HEK293 (cell line): ENCODE results near the gene AAK1.

Source experiments
- CTCF ChIA-PET: fragments of 350-600 bp; formaldehyde crosslinking; extraction: SDS; loops from one replicate; lab custom pipeline; 2021; ENCODE audit warnings: antibody characterized with exemption; lab: Yijun Ruan, JAX
- POLR2A ChIA-PET: fragments of 300-600 bp; formaldehyde crosslinking; extraction: SDS; loops from one replicate; lab custom pipeline; 2020; ENCODE audit warnings: antibody characterized with exemption, inconsistent platforms; lab: Yijun Ruan, JAX
- H3K27ac ChIP-seq: fragments of 200-500 bp; sonication (Bioruptor generic); 2 replicates; pipeline ENCODE4 v1.5.1; 2014; ENCODE audit warnings: low read depth, low read length, control low read depth, inconsistent platforms; ENCODE audit errors: extremely low read depth
- H3K36me3 ChIP-seq, 2 experiments: fragments of 200-500 bp in 1 of 2; sonication (Bioruptor generic) in 1 of 2; 1 replicate in 1 of 2; 2 replicates in 1 of 2; pipeline ENCODE4 v1.5.1; 2014 to 2017; ENCODE audit warnings: inconsistent platforms in 2 of 2, low read length in 2 of 2; ENCODE audit not compliant: control insufficient read depth in 2 of 2, insufficient read depth in 1 of 2
- H3K4me1 ChIP-seq: fragments of 200-500 bp; sonication (Bioruptor generic); 2 replicates; pipeline ENCODE4 v1.5.1; 2014; ENCODE audit warnings: mild to moderate bottlenecking, low read length, inconsistent platforms; ENCODE audit not compliant: control insufficient read depth, insufficient read depth
- H3K4me3 ChIP-seq: 2 replicates; pipeline ENCODE4 v1.5.1; 2011; ENCODE audit warnings: low read depth, mild to moderate bottlenecking, control low read depth, low read length, moderate library complexity
- H3K9me3 ChIP-seq: fragments of 200-500 bp; sonication (Bioruptor generic); 2 replicates; pipeline ENCODE4 v1.5.1; 2014; ENCODE audit warnings: low read depth, low read length, inconsistent platforms; ENCODE audit not compliant: control insufficient read depth, insufficient read depth
- BCL11A ChIP-seq: fragments of 450-650 bp; formaldehyde crosslinking; IDR thresholded peaks from 2 replicates; pipeline ENCODE4 v1.5.1; 2016; ENCODE audit warnings: low read depth, missing biosample characterization, missing genetic modification characterization
- SP2 ChIP-seq: fragments of 450-650 bp; formaldehyde crosslinking; IDR thresholded peaks from 2 replicates; pipeline ENCODE4 v1.5.1; 2016; ENCODE audit warnings: missing biosample characterization, missing genetic modification characterization
- YY2 ChIP-seq: fragments of 450-650 bp; formaldehyde crosslinking; IDR thresholded peaks from 2 replicates; pipeline ENCODE4 v1.5.1; 2016; ENCODE audit warnings: missing biosample characterization, missing genetic modification characterization
- ZBTB20 ChIP-seq: fragments of 450-650 bp; formaldehyde crosslinking; IDR thresholded peaks from 2 replicates; pipeline ENCODE4 v1.5.1; 2016; ENCODE audit warnings: missing biosample characterization, missing genetic modification characterization
- ZIC2 ChIP-seq: fragments of 450-650 bp; formaldehyde crosslinking; IDR thresholded peaks from 2 replicates; pipeline ENCODE4 v1.5.1; 2016; ENCODE audit warnings: missing biosample characterization, missing genetic modification characterization
- ZNF184 ChIP-seq: fragments of 450-650 bp; IDR thresholded peaks from 2 replicates; pipeline ENCODE4 v1.5.1; 2018; ENCODE audit warnings: missing biosample characterization, mild to moderate bottlenecking, missing genetic modification characterization
- ZNF585B ChIP-seq: fragments of 450-650 bp; formaldehyde crosslinking; IDR thresholded peaks from 2 replicates; pipeline ENCODE4 v1.5.1; 2016; ENCODE audit warnings: missing biosample characterization, missing genetic modification characterization
- ZNF626 ChIP-seq: fragments of 450-650 bp; sonication (Bioruptor Pico); formaldehyde crosslinking; IDR thresholded peaks from 2 replicates; pipeline ENCODE4 v1.5.1; 2018; ENCODE audit warnings: missing biosample characterization, missing genetic modification characterization, inconsistent platforms
- ZSCAN23 ChIP-seq: fragments of 450-650 bp; formaldehyde crosslinking; IDR thresholded peaks from 2 replicates; pipeline ENCODE4 v1.5.1; 2016; ENCODE audit warnings: missing biosample characterization, missing genetic modification characterization
- TF ChIP-seq, protein P1 (sequence below): fragments of 450-650 bp; formaldehyde crosslinking; IDR thresholded peaks from 2 replicates; pipeline ENCODE4 v1.5.1; 2017; ENCODE audit warnings: missing biosample characterization, missing genetic modification characterization
- TF ChIP-seq, protein P2 (sequence below): fragments of 450-650 bp; formaldehyde crosslinking; IDR thresholded peaks from 2 replicates; pipeline ENCODE4 v1.5.1; 2016; ENCODE audit warnings: missing biosample characterization, missing genetic modification characterization, borderline replicate concordance
- TF ChIP-seq, protein P3 (sequence below): fragments of 450-650 bp; formaldehyde crosslinking; IDR thresholded peaks from 2 replicates; pipeline ENCODE4 v1.5.1; 2016; ENCODE audit warnings: missing biosample characterization, missing genetic modification characterization
- TF ChIP-seq, protein P4 (sequence below): fragments of 450-650 bp; formaldehyde crosslinking; IDR thresholded peaks from 2 replicates; pipeline ENCODE4 v1.5.1; 2016; ENCODE audit warnings: missing biosample characterization, missing genetic modification characterization
- TF ChIP-seq, protein P5 (sequence below): fragments of 450-650 bp; IDR thresholded peaks from 2 replicates; pipeline ENCODE4 v1.5.1; 2018; ENCODE audit warnings: missing biosample characterization, mild to moderate bottlenecking, missing genetic modification characterization

AAK1 gene

DNA sequence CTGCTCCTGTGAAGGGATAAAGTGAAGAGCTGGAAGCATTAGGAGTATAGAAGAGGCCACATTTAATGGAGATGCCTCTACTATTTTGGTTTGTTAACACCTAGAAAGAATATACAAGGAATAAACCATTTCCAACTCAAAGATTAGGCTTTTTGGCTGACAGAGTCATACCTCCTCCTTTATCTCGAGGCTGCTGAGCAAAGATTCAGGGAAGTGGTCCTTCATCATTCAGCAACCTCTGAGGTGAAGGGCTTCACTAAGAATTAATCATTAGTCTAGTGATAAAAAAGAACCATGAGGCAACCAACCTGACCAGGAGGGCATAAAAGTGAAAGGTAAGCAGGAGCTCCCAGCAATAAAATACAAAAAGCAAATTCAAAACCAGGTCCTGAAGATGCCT lies 25.8 kb downstream of the AAK1 start (continued):
- no peak for TF ChIP-seq ZNF626 (tag by site-specific recombination)
- no peak for TF ChIP-seq ZNF585B
- TF ChIP-seq ZNF184 (tag by site-specific recombination), result no peak
- TF ChIP-seq SP2 (tag by site-specific recombination), result no peak

DNA sequence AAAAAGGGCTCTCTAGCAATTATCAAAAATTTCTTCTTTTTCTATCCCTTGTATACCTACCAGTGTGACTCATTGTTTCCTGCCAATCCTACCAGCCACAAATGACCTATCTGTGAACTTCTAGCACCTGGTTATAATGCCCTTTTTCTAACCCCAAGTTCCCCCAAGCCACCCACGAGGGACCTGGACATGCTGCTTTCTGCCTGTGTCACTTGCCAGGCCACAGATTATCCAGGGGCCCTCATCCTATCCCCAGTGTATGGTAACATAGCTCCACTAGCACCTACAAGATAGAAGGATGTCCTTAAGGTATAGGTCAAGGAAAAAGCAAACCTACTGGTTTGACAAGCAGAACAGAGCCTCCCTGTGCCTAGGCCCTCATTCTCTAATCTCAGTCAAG lies 26.8 kb downstream of the AAK1 start:
- Histone ChIP-seq H3K36me3 (no peaks in the 10 kb centered on the region), H3K4me3 (no peak overlapping the region), H3K9me3 (no peaks in the 10 kb centered on the region), H3K4me1 (no peaks in the 10 kb centered on the region), H3K27ac (no peak overlapping the region)
- ChIA-PET CTCF (interaction anchor here (0.6 kb wide), 1 partner anchor 179 kb away, joined by 3 read pairs; no protein-coding TSS in a partner anchor), POLR2A (no interaction called here)
- TF ChIP-seq, protein P1, sequence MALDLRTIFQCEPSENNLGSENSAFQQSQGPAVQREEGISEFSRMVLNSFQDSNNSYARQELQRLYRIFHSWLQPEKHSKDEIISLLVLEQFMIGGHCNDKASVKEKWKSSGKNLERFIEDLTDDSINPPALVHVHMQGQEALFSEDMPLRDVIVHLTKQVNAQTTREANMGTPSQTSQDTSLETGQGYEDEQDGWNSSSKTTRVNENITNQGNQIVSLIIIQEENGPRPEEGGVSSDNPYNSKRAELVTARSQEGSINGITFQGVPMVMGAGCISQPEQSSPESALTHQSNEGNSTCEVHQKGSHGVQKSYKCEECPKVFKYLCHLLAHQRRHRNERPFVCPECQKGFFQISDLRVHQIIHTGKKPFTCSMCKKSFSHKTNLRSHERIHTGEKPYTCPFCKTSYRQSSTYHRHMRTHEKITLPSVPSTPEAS (tag by site-specific recombination), result no peak

DNA sequence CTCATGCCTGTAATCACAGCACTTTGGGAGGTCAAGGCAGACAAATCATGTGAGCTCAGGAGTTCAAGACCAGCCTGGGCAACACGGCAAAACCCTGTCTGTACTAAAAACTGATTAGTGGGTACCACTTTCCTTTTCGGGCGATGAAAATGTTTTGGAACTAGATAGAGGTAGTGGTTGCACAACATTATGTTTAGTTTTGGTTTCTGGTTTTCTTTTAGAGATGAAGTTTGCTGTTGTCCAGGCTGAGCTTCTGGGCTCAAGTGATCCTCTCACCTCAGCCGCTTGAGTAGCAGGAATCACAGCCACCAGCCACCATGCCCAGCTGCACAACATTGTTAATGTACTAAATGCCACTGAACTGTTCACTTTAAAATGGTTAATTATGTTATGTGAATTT lies 27.6 kb downstream of the AAK1 start:
- POLR2A ChIA-PET, result no interaction called here
- no peaks in the 10 kb centered on the region for H3K36me3 ChIP-seq
- H3K27ac ChIP-seq, result no peak overlapping the region
- H3K4me3 ChIP-seq, result no peak overlapping the region
- H3K9me3 ChIP-seq, result no peaks in the 10 kb centered on the region
- CTCF ChIA-PET, result no interaction called here
- TF ChIP-seq, protein P2, sequence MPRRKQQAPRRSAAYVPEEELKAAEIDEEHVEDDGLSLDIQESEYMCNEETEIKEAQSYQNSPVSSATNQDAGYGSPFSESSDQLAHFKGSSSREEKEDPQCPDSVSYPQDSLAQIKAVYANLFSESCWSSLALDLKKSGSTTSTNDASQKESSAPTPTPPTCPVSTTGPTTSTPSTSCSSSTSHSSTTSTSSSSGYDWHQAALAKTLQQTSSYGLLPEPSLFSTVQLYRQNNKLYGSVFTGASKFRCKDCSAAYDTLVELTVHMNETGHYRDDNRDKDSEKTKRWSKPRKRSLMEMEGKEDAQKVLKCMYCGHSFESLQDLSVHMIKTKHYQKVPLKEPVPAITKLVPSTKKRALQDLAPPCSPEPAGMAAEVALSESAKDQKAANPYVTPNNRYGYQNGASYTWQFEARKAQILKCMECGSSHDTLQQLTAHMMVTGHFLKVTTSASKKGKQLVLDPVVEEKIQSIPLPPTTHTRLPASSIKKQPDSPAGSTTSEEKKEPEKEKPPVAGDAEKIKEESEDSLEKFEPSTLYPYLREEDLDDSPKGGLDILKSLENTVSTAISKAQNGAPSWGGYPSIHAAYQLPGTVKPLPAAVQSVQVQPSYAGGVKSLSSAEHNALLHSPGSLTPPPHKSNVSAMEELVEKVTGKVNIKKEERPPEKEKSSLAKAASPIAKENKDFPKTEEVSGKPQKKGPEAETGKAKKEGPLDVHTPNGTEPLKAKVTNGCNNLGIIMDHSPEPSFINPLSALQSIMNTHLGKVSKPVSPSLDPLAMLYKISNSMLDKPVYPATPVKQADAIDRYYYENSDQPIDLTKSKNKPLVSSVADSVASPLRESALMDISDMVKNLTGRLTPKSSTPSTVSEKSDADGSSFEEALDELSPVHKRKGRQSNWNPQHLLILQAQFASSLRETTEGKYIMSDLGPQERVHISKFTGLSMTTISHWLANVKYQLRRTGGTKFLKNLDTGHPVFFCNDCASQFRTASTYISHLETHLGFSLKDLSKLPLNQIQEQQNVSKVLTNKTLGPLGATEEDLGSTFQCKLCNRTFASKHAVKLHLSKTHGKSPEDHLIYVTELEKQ (tag by site-specific recombination), result no peak
- no peak for TF ChIP-seq BCL11A (tag by site-specific recombination)
- no peak for TF ChIP-seq ZBTB20 (tag by site-specific recombination)
- no peaks in the 10 kb centered on the region for H3K4me1 ChIP-seq

DNA sequence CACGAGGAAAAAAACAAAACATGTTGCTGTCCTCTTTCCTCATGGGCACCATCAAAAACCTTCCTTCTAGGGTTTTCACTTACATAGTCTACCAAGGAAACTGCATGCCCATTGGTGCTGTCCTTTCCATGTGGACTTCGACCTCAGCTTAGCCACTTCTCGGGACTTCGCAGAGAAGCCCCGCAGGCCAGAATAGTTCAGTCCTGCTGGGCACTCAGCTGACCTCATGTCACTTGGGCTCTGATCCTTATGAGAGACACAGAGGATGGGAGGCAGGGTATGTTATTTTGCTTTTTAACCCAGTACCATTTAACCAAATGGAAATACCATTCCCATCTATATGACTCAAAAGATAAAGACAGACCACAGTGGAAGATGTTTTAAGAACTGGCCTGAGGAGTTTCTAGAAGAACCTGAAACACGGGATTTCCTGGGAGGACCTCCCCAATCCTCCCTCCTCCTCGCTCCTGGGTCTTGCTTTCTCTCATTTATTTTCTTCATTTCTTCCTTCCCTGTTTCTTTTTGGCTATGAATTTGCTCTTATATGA lies 28.4 kb downstream of the AAK1 start:
- TF ChIP-seq, protein P3, sequence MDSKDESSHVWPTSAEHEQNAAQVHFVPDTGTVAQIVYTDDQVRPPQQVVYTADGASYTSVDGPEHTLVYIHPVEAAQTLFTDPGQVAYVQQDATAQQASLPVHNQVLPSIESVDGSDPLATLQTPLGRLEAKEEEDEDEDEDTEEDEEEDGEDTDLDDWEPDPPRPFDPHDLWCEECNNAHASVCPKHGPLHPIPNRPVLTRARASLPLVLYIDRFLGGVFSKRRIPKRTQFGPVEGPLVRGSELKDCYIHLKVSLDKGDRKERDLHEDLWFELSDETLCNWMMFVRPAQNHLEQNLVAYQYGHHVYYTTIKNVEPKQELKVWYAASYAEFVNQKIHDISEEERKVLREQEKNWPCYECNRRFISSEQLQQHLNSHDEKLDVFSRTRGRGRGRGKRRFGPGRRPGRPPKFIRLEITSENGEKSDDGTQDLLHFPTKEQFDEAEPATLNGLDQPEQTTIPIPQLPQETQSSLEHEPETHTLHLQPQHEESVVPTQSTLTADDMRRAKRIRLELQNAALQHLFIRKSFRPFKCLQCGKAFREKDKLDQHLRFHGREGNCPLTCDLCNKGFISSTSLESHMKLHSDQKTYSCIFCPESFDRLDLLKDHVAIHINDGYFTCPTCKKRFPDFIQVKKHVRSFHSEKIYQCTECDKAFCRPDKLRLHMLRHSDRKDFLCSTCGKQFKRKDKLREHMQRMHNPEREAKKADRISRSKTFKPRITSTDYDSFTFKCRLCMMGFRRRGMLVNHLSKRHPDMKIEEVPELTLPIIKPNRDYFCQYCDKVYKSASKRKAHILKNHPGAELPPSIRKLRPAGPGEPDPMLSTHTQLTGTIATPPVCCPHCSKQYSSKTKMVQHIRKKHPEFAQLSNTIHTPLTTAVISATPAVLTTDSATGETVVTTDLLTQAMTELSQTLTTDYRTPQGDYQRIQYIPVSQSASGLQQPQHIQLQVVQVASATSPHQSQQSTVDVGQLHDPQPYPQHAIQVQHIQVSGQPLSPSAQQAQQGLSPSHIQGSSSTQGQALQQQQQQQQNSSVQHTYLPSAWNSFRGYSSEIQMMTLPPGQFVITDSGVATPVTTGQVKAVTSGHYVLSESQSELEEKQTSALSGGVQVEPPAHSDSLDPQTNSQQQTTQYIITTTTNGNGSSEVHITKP (tag by site-specific recombination), result no peak
- TF ChIP-seq SP2 (tag by site-specific recombination), result no peak
- TF ChIP-seq, protein P4, sequence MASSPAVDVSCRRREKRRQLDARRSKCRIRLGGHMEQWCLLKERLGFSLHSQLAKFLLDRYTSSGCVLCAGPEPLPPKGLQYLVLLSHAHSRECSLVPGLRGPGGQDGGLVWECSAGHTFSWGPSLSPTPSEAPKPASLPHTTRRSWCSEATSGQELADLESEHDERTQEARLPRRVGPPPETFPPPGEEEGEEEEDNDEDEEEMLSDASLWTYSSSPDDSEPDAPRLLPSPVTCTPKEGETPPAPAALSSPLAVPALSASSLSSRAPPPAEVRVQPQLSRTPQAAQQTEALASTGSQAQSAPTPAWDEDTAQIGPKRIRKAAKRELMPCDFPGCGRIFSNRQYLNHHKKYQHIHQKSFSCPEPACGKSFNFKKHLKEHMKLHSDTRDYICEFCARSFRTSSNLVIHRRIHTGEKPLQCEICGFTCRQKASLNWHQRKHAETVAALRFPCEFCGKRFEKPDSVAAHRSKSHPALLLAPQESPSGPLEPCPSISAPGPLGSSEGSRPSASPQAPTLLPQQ (tag by site-specific recombination), result no peak
- no peak for TF ChIP-seq ZIC2 (tag by site-specific recombination)
- TF ChIP-seq ZSCAN23 (tag by site-specific recombination), result no peak
- TF ChIP-seq, protein P5, sequence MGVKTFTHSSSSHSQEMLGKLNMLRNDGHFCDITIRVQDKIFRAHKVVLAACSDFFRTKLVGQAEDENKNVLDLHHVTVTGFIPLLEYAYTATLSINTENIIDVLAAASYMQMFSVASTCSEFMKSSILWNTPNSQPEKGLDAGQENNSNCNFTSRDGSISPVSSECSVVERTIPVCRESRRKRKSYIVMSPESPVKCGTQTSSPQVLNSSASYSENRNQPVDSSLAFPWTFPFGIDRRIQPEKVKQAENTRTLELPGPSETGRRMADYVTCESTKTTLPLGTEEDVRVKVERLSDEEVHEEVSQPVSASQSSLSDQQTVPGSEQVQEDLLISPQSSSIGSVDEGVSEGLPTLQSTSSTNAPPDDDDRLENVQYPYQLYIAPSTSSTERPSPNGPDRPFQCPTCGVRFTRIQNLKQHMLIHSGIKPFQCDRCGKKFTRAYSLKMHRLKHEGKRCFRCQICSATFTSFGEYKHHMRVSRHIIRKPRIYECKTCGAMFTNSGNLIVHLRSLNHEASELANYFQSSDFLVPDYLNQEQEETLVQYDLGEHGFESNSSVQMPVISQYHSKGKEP (tag by site-specific recombination), result no peak
- no peak for TF ChIP-seq YY2 (tag by site-specific recombination)
- Histone ChIP-seq H3K36me3 (no peaks in the 10 kb centered on the region), H3K4me1 (no peaks in the 10 kb centered on the region), H3K9me3 (no peaks in the 10 kb centered on the region), H3K27ac (no peak overlapping the region), H3K4me3 (no peak overlapping the region)
- CTCF ChIA-PET, result no interaction called here
- POLR2A ChIA-PET, result interaction anchor here (0.5 kb wide), 1 partner anchor 970 kb away, joined by 4 read pairs; no protein-coding TSS in a partner anchor
